Mammary microvascular endothelial cell (primary cell): ENCODE results near the gene MTF2. TPM values are rescaled to one million over a fixed set of nuclear protein-coding genes. Genes with fewer than 3 reads are reported as not detected.

Experiments
- total RNA-seq: library from RNA; depleted of rRNA; stranded (reverse); fragments of >200 nt; gene quantifications from 2 replicates; pipeline ENCODE4 v1.2.3, GENCODE V29; 2015

MTF2 gene
- total RNA-seq = 12.5 and 18.8 TPM in 2 replicates

DNA sequence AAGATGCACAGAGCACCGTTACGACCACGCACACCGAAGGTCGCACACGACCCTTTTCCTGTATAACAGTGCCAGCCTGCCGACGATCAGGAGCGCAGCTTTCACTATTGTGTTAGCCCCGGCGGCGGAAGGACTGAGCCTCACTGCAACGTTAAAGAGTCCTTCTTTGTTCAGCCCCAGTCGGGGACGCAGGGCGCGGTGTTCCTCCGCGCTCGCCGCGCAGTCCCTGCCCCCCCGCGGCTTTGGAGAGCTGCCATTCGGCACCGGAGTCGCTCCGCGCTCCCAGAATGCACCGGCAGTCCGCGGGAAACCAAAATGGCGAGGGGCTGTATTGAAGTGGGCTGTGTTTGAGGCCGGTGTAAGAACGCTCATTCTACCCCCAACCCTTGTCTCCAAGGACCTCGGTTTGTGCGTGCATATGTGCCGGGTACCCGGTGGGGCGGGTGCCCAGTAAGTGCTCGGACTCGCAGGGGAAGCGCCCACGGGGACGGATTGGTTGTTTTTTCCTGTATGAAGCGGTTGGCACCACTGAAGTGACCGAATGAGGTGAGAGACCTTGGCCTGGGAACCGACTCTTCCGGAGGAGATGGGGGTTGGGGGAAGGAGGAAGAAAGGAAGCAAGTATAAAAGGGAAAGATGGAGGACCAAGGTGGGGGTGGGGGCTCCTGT lies at the start of gene MTF2:
Gene MTF2, plus strand, starts transcription at position 298 of the 669 bp plus-strand sequence. Its CDS starts 244 bp downstream, at position 542.

GRCh38 chr1:93179886-93180722 lies 101.0 kb downstream of the MTF2 start, which contains the start of gene TMED5:
Gene TMED5 (minus strand): TSS chr1:93180413. CDS start chr1:93180242, 171 bp downstream.

DNA sequence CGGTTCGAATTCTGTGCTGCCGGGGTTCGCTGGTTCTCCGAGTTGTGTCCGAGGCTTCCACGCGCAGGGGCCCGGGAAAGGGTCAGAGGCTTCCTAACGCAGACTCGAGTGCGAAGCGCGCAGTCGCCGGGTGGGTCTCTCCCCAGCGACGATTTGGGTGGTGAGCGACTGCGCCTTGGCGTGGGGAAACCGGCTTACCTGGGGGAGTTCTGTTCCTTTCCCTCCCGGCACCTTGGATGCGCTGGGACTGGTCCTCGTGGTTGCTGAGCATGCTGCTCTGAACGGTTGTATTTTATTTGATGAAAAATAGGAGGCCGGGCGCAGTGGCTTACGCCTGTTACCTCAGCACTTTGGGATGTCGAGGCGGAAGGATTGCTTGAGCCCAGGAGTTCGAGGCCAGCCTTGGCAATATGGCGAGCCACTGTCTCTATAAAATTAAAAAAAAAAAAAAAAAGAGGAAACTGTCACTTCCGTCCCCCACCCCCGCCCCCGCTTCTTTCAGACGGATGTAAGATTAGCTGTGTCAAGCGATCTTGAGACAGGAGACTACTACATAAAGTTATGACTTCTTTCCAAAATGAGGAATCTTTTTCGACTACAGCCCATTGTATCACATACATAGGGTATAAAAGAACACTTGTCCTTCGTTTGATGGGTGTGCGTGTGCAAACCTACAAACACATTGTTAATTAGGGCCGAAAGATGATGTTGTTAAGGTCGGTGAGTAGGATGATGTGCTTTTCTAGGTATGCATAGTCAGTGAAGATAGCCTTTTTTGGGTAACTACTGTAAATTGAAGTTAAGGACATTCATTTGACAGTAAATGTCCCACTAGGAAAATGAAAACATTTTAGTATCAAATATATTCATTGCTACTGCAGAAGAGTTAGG lies 101.9 kb downstream of the MTF2 start, which contains the start of gene CCDC18:
Gene CCDC18, plus strand, starts transcription at position 2 of the 891 bp plus-strand sequence. CDS start 2,638 bp downstream, outside the sequence.

Other genes with a start within 250 kb of the MTF2 start
- 1,431 and 1,438 TPM in 2 replicates for gene RPL5, start 247.2 kb upstream of the MTF2 start, total RNA-seq
- gene DIPK1A, start 117.8 kb upstream of the MTF2 start, total RNA-seq = 1.1 and 1.3 TPM in 2 replicates
- gene TMED5, start 101.1 kb downstream of the MTF2 start, total RNA-seq = 46.2 and 53.4 TPM in 2 replicates
- gene CCDC18, start 101.4 kb downstream of the MTF2 start, total RNA-seq = 5.7 and 6.1 TPM in 2 replicates